Lower leg skin (tissue), 4 donors: ENCODE results near the gene DPH6. TPM values are rescaled to one million over a fixed set of nuclear protein-coding genes. Genes with fewer than 3 reads are reported as not detected.

Experiments
- DNase-seq, 2 donors: peaks; one replicate each; pipeline ENCODE4 v3.0.0-alpha.2; 2019; ENCODE audit warnings: low spot score in 2 of 2
- H3K4me3 ChIP-seq: fragments of 200-600 bp; sonication (generic); 2 replicates; pipeline ENCODE4 v1.5.1; 2017; ENCODE audit warnings: mild to moderate bottlenecking, low read depth; ENCODE audit not compliant: poor library complexity, severe bottlenecking
- POLR2A ChIP-seq, 2 donors: fragments of 450-650 bp; IDR thresholded peaks; one replicate each; pipeline ENCODE4 v1.6.1; 2016 to 2017; ENCODE audit warnings: antibody characterized with exemption in 2 of 2, mild to moderate bottlenecking in 1 of 2, moderate library complexity in 1 of 2
- WGBS, 2 donors: methylation state at CpG; one replicate each; pipeline ENCODE4 v1.1.5; 2018; 5-methylcytosine and 5-hydroxymethylcytosine counted together
- intact Hi-C: fragments of 100-400 bp; cut with DNase I; formaldehyde crosslinking; loops from one replicate; pipeline ENCODE4 v1.15.0; 2023; ENCODE audit warnings: low total_unique reads
- microRNA-seq, 2 donors: library from miRNA; unstranded; fragments of <30 nt; microRNA quantifications; one replicate each; pipeline ENCODE4, GENCODE V29; 2016; ENCODE audit warnings: borderline replicate concordance in 2 of 2, borderline number of aligned reads in 1 of 2
- total RNA-seq, 4 donors: library from RNA; depleted of rRNA; stranded (reverse); fragments of >200 nt; gene quantifications; one replicate each; pipeline ENCODE4 v1.1.0, GENCODE V29; 2016
- TF ChIP-seq, protein P1 (sequence below), 3 donors: fragments of 450-650 bp; IDR thresholded peaks; one replicate each; pipeline ENCODE4 v1.5.1; 2016; ENCODE audit warnings: antibody characterized with exemption in 3 of 3, mild to moderate bottlenecking in 3 of 3, moderate library complexity in 2 of 3

The DPH6 gene
- total RNA-seq, 4 donors from 2014 or later, result 8.1 to 26.4 (median 18.8) TPM

DNA sequence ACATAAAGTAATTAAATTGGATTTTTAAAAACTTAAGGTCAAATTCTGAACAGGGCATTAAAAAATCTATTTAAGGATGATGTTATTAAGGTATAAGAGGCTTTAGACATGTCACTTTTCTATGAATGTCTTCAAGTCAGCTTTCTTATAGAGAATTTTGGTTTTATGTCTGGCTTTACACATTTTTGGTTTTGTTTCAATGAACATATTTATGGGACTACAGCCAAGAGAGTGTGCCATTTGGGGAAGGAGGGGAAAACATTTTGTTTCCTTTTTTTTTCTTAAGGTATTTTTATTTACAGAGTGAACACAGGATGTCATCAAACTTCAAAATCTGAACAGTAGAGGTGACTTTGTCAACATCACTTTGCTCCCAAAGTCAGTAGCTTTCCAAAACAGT, 222.8 kb downstream of the DPH6 start:
- intact Hi-C loops, result no loop called here
- TF ChIP-seq POLR2A (IDR thresholded peaks at IDR 0.05), result no peak
- TF ChIP-seq, protein P1, sequence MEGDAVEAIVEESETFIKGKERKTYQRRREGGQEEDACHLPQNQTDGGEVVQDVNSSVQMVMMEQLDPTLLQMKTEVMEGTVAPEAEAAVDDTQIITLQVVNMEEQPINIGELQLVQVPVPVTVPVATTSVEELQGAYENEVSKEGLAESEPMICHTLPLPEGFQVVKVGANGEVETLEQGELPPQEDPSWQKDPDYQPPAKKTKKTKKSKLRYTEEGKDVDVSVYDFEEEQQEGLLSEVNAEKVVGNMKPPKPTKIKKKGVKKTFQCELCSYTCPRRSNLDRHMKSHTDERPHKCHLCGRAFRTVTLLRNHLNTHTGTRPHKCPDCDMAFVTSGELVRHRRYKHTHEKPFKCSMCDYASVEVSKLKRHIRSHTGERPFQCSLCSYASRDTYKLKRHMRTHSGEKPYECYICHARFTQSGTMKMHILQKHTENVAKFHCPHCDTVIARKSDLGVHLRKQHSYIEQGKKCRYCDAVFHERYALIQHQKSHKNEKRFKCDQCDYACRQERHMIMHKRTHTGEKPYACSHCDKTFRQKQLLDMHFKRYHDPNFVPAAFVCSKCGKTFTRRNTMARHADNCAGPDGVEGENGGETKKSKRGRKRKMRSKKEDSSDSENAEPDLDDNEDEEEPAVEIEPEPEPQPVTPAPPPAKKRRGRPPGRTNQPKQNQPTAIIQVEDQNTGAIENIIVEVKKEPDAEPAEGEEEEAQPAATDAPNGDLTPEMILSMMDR (IDR thresholded peaks at IDR 0.05), result no peak
- no peak for DNase-seq
- no peak overlapping the region for H3K4me3 ChIP-seq

DNA sequence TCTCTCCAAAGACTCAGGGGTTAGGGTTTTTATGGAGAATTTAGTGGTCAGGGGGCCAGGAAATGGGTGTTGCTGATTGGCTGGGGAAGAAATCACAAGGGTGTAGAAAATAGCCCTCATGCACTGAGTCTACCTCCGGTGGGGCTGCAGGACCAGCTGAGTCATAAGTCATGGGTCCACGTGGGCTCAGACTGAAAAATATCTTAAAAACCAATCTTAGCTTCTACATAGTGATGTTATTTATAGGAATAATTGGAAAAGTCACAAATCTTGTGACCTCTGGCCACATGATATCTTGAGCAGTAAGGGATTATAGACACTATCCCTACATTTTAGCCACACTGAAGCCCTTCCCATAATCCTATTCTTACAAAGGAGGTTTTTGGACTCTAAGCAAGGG, 224.0 kb downstream of the DPH6 start:
- no peak overlapping the region for H3K4me3 ChIP-seq
- WGBS, 2 donors, result 84 to 85% methylated on average over 2 of the region's 2 CpGs
- DNase-seq, result no peak
- TF ChIP-seq, protein P1 (IDR thresholded peaks at IDR 0.05), result no peak
- TF ChIP-seq POLR2A (IDR thresholded peaks at IDR 0.05), result no peak
- intact Hi-C loops, result no loop called here

DNA sequence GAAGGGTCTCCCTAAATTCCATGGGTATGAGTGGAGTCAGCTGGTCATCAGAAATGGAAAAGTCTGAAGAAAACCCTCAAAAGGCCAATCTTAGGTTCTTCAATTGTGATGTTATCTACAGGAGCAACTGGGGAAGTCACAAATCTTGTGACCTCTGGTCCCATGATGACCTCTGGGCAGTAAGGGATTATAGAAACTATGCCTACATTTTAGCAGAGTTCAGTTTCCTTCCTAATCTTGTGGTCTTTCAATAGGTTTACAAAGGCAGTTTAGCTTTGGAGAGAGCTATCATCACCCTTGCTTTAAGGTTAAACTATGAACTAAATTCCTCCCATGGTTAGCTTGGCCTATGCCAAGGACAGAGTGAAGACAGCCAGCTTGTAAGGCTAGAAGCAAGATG, 225.1 kb downstream of the DPH6 start:
- no peak for TF ChIP-seq POLR2A (IDR thresholded peaks at IDR 0.05)
- TF ChIP-seq, protein P1 (IDR thresholded peaks at IDR 0.05), result no peak
- no peak for DNase-seq
- intact Hi-C loops, result no loop called here
- H3K4me3 ChIP-seq, result no peak overlapping the region

Small RNAs within 50 kb of the gene (microRNA-seq; reads per million reads assigned to microRNA genes)
- 0 reads per million in 2 donors for gene MIR3942
